ENCODE measurements around the gene ASH1L. TPM values are rescaled to one million over a fixed set of nuclear protein-coding genes. Genes with fewer than 3 reads are reported as not detected.
"Not testable (repeated sequence)": the region's sequence is repeated elsewhere in the genome, so short reads cannot be mapped to it uniquely, and the experiment has no call there.

Gene ASH1L
- total RNA-seq, 2 experiments from 2014 or later: 28.1 to 31.4 TPM

DNA sequence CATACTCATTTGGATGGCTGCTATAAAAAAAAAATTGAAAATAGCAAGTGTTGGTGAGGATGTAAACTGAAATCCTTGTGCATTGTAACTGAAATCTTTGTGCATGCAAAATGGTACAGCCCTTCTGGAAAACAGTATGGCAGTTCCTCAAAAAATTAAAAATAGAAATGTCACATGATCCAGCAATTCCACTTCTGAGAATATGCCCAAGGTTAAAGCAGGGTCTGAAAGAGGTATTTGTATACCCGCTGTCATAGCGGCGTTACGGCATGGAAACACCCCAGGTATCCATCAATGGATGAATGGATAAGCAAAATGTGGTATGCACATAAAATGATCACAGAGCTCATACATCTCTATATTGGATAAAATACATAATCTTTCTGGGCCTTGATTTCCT lies 125.2 kb downstream of the ASH1L start:
- H3K4me1 Mint-ChIP-seq: peaks cover 4% of the 10 kb centered on the region
- no peaks in the 10 kb centered on the region for H3K27me3 Mint-ChIP-seq
- no peak for DNase-seq
- ATAC-seq: no peak
- no peak overlapping the region for H3K27ac Mint-ChIP-seq
- no peaks in the 10 kb centered on the region for H3K9me3 Mint-ChIP-seq (ENCODE audit: low read depth)
- intact Hi-C loops (cut with DNase I, micrococcal nuclease): no loop called here
- ChIA-PET POLR2A (no interaction called here), CTCF (interaction anchor here (0.6 kb wide), 1 partner anchor 227 kb away, joined by 3 read pairs; no protein-coding TSS in a partner anchor)
- peaks cover 13% of the 10 kb centered on the region for H3K36me3 Mint-ChIP-seq (ENCODE audit: low read depth)
- no peak overlapping the region for H3K4me3 Mint-ChIP-seq

DNA sequence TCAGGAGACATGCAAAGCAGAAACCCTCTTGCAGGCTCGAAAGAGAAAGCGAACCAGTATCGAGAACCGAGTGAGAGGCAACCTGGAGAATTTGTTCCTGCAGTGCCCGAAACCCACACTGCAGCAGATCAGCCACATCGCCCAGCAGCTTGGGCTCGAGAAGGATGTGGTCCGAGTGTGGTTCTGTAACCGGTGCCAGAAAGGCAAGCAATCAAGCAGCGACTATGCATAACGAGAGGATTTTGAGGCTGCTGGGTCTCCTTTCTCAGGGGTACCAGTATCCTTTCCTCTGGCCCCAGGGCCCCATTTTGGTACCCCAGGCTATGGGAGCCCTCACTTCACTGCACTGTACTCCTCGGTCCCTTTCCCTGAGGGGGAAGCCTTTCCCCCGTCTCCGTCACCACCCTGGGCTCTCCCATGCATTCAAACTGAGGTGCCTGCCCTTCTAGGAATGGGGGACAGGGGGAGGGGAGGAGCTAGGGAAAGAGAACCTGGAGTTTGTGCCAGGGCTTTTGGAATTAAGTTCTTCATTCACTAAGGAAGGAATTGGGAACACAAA lies 128.7 kb downstream of the ASH1L start:
- H3K4me3 Mint-ChIP-seq; ATAC-seq; intact Hi-C loops (cut with DNase I, micrococcal nuclease); H3K27me3 Mint-ChIP-seq; DNase-seq; H3K4me1 Mint-ChIP-seq; CTCF ChIA-PET; POLR2A ChIA-PET; H3K27ac Mint-ChIP-seq; H3K9me3 Mint-ChIP-seq (ENCODE audit: low read depth): not testable (repeated sequence)
- H3K36me3 Mint-ChIP-seq (ENCODE audit: low read depth): peaks cover 18% of the 10 kb centered on the region

DNA sequence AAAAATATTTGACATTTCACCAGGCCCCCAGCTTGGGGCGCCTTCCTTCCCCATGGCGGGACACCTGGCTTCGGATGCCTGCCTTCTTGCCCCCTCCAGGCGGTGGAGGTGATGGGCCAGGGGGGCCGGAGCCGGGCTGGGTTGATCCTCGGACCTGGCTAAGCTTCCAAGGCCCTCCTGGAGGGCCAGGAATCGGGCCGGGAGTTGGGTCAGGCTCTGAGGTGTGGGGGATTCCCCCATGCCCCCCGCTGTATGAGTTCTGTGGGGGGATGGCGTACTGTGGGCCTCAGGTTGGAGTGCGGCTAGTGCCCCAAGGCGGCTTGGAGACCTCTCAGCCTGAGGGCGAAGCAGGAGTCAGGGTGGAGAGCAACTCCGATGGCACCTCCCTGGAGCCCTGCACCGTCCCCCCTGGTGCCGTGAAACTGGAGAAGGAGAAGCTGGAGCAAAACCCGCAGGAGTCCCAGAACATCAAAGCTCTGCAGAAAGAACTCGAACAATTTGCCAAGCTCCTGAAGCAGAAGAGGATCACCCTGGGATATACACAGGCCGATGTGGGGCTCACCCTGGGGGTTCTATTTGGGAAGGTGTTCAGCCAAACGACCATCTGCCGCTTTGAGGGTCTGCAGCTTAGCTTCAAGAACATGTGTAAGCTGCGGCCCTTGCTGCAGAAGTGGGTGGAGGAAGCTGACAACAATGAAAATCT lies 129.3 kb downstream of the ASH1L start:
- ATAC-seq; POLR2A ChIA-PET; H3K9me3 Mint-ChIP-seq (ENCODE audit: low read depth); H3K4me1 Mint-ChIP-seq; intact Hi-C loops (cut with DNase I, micrococcal nuclease); H3K27me3 Mint-ChIP-seq; H3K4me3 Mint-ChIP-seq; DNase-seq; H3K27ac Mint-ChIP-seq: not testable (repeated sequence)
- H3K36me3 Mint-ChIP-seq (ENCODE audit: low read depth): peaks cover 17% of the 10 kb centered on the region
- CTCF ChIA-PET: interaction anchor here (0.5 to 0.6 kb wide), 2 partner anchors 232 to 1249 kb away, joined by 3 to 4 read pairs; no protein-coding TSS in a partner anchor

DNA sequence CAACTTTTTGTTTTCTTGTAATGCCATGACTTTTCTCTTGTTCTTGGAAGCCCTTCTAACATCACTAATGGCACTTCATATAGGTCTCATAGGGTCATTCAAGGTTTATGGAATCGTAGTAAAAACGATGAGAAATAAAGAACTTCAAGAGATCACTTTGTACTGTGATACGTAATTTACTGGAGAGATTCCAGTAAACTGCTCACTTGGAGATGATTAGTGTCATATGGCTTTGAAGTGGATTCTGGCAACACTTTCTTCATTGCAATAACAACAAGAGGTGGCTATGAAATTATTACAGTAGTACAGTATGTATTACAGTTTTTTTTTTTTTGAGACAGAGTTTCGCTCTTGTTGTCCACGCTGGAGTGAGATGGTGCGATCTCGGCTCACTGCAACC lies 138.5 kb downstream of the ASH1L start:
- CTCF ChIA-PET: no interaction called here
- intact Hi-C loops (cut with DNase I, micrococcal nuclease): no loop called here
- Mint-ChIP-seq H3K9me3 (ENCODE audit: low read depth) (no peaks in the 10 kb centered on the region), H3K27me3 (no peaks in the 10 kb centered on the region), H3K4me3 (no peak overlapping the region), H3K36me3 (ENCODE audit: low read depth) (peaks cover 5% of the 10 kb centered on the region), H3K27ac (no peak overlapping the region), H3K4me1 (peaks cover 6% of the 10 kb centered on the region)
- POLR2A ChIA-PET: no interaction called here
- ATAC-seq (no peak), DNase-seq (no peak)

DNA sequence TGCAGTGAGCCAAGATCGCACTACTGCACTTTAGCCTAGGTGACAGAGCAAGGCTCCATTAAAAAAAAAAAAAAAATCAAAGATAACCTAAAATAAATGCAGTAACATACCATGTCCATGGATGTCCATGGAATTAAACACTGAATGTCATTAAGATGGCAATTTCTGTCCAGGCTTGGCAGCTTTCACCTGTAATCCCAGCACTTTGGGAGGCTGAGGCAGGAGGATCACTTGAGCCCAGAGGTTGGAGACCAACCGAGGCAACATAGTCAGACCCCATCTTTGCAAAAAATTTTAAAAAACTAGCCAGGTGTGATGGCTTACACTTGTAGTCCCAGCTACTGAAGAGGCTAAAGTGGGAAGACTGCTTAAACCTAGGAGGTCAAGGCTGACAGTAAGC lies 141.8 kb downstream of the ASH1L start:
- Mint-ChIP-seq H3K36me3 (ENCODE audit: low read depth) (no peaks in the 10 kb centered on the region), H3K4me3 (no peak overlapping the region), H3K27me3 (no peaks in the 10 kb centered on the region), H3K27ac (no peak overlapping the region), H3K9me3 (ENCODE audit: low read depth) (no peaks in the 10 kb centered on the region), H3K4me1 (peaks cover 6% of the 10 kb centered on the region)
- intact Hi-C loops (cut with DNase I, micrococcal nuclease): no loop called here
- POLR2A ChIA-PET: no interaction called here
- CTCF ChIA-PET: no interaction called here
- DNase-seq (no peak), ATAC-seq (no peak)

DNA sequence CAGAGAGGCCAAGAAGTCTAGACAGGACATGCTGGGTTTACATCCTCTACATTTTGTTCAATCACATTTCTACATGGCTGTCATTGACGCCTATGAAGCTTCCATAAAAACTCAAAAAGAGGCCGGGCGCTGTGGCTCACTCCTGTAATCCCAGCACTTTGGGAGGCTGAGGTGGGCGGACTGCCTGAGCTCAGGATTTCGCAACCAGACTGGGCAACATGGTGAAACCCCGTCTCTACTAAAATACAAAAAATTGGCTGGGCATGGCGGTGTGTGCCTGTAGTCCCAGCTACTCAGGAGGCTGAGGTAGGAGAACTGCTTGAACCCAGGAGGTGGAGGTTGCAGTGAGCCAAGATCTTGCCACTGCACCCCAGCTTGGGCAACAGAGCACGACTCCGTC lies 150.8 kb downstream of the ASH1L start:
- H3K27me3 Mint-ChIP-seq; CTCF ChIA-PET; H3K4me1 Mint-ChIP-seq; POLR2A ChIA-PET; ATAC-seq; DNase-seq; H3K27ac Mint-ChIP-seq; H3K4me3 Mint-ChIP-seq; intact Hi-C loops (cut with DNase I, micrococcal nuclease); H3K9me3 Mint-ChIP-seq (ENCODE audit: low read depth): not testable (repeated sequence)
- peaks cover 15% of the 10 kb centered on the region for H3K36me3 Mint-ChIP-seq (ENCODE audit: low read depth)

DNA sequence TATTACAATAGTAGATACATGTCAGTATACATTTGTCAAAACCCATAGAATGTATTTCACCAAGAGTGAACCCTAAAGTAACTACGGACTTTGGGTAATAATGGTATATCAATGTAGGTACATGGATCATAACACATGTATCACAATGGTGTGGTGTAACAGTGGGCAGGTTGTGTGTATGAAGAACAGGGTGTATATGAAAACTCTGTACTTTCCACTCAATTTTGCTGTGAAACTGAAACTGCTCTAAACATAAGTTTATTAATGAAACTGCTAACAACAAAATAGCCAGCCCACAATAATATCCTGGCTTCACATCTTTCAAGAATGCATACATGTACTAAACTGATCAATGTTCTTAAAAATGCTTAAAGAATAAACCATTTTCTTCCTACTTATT lies 151.7 kb downstream of the ASH1L start:
- H3K27me3 Mint-ChIP-seq: no peaks in the 10 kb centered on the region
- no peak overlapping the region for H3K4me3 Mint-ChIP-seq
- no peaks in the 10 kb centered on the region for H3K4me1 Mint-ChIP-seq
- H3K27ac Mint-ChIP-seq: peak overlapping the region; percentile 47
- H3K36me3 Mint-ChIP-seq (ENCODE audit: low read depth): peaks cover 15% of the 10 kb centered on the region
- intact Hi-C loops (cut with DNase I, micrococcal nuclease): no loop called here
- ChIA-PET CTCF (no interaction called here), POLR2A (no interaction called here)
- ATAC-seq (no peak), DNase-seq (no peak)
- no peaks in the 10 kb centered on the region for H3K9me3 Mint-ChIP-seq (ENCODE audit: low read depth)

DNA sequence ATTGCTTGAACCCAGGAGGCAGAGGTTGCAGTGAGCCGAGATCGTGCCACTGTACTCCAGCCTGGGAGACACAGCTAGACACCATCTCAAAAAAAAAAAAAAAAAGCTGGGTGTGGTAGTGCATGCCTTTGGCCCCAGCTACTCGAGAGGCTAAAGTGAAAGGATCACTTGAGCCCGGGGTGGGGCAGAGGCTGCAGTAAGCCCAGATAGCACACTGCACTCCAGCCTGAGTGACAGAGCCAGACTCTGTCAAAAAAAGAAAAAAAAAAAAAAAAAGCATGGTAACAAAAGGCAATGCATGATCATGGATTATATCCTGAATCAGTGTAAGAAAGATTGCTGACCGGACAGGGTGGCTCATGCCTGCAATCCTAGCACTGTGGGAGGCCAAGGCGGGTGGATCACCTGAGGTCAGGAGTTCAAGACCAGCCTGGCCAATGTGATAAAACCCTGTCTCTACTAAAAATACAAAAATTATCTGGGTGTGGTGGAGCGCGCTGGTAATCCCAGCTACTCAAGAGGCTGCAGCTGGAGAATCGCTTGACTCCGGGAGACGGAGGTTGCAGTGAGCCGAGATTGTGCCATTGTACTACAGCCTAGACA lies 165.6 kb downstream of the ASH1L start:
- Mint-ChIP-seq H3K9me3 (ENCODE audit: low read depth) (no peaks in the 10 kb centered on the region), H3K36me3 (ENCODE audit: low read depth) (peaks cover 40% of the 10 kb centered on the region), H3K4me3 (no peak overlapping the region), H3K4me1 (no peaks in the 10 kb centered on the region), H3K27ac (no peak overlapping the region), H3K27me3 (no peaks in the 10 kb centered on the region)
- POLR2A ChIA-PET: no interaction called here
- CTCF ChIA-PET: no interaction called here
- ATAC-seq: no peak
- intact Hi-C loops (cut with DNase I, micrococcal nuclease): no loop called here
- DNase-seq: no peak

DNA sequence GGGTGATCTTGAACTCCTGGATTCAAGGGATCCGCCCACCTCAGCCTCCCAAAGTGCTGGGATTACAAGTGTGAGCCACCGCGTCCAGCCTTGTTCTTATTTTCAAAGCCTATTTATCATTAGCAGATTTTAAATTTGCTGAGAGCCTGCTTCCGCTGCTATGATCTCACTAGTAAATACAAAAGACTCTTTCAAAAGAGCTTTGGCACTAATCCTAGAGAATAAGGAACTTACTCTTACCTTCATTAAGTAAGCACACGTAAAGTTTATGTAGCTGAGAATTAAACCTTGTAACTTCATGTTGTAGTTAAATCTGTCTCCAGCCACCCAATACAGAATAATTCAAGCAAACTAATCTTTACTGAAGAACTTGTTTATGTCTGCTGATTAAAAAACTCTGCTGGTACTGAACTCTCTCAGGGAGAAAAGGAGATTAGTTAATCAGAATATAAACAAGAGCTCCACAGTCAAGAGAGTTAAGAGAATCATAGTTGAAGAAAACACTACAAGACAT lies 169.6 kb downstream of the ASH1L start:
- ChIA-PET POLR2A (no interaction called here), CTCF (interaction anchor here (0.8 kb wide), 1 partner anchor 15 kb away, joined by 3 read pairs; no protein-coding TSS in a partner anchor)
- H3K36me3 Mint-ChIP-seq (ENCODE audit: low read depth): peaks cover 47% of the 10 kb centered on the region
- ATAC-seq (no peak), DNase-seq (no peak)
- intact Hi-C loops (cut with DNase I, micrococcal nuclease): no loop called here
- no peaks in the 10 kb centered on the region for H3K4me1 Mint-ChIP-seq
- no peaks in the 10 kb centered on the region for H3K27me3 Mint-ChIP-seq
- H3K9me3 Mint-ChIP-seq (ENCODE audit: low read depth): no peaks in the 10 kb centered on the region
- H3K4me3 Mint-ChIP-seq: no peak overlapping the region
- no peak overlapping the region for H3K27ac Mint-ChIP-seq

DNA sequence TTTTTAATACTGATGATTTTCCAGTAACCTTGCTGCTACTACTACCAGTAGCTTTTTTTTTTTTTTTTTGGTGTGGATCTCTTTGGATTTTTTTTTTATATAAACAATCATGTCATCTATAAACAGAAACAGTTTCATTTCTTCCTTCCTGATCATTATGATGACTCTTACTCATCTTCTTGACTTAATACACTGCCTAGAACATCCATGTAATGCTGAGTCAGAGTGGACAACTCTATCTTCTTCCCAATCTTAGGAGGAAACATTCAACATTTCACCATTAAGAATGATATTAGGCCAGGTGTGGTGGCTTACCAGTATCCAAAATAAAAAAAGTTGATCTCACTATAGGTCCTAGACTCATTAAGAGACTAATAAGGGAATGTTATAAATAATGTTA lies 172.8 kb downstream of the ASH1L start:
- ChIA-PET CTCF (no interaction called here), POLR2A (no interaction called here)
- no peaks in the 10 kb centered on the region for H3K4me1 Mint-ChIP-seq
- intact Hi-C loops (cut with DNase I, micrococcal nuclease): no loop called here
- H3K27me3 Mint-ChIP-seq: no peaks in the 10 kb centered on the region
- DNase-seq (no peak), ATAC-seq (no peak)
- H3K36me3 Mint-ChIP-seq (ENCODE audit: low read depth): peaks cover 51% of the 10 kb centered on the region
- no peaks in the 10 kb centered on the region for H3K9me3 Mint-ChIP-seq (ENCODE audit: low read depth)
- no peak overlapping the region for H3K4me3 Mint-ChIP-seq
- no peak overlapping the region for H3K27ac Mint-ChIP-seq

DNA sequence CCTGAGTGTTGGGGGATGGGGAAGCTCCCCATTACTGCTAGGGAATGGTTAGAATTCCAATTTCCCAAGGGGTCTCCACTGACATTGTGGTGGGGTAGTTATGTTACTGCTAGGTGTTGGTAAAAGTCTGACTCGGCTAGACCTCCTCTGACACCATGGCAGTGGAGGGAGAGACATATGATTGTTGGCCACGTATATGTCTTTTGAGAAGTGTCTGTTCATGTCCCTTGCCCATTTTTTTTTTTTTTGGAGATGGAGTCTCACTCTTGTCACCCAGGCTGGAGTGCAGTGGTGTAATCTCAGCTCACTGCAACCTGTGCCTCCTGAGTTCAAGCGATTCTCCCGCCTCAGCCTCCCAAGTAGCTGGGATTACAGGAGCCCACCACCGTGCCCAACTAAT lies 176.8 kb downstream of the ASH1L start:
- H3K27ac Mint-ChIP-seq; H3K4me3 Mint-ChIP-seq; intact Hi-C loops (cut with DNase I, micrococcal nuclease); H3K4me1 Mint-ChIP-seq; ATAC-seq; H3K27me3 Mint-ChIP-seq; POLR2A ChIA-PET; DNase-seq; H3K9me3 Mint-ChIP-seq (ENCODE audit: low read depth): not testable (repeated sequence)
- CTCF ChIA-PET: interaction anchor here (1.1 kb wide), 1 partner anchor 135 kb away, joined by 3 read pairs; no protein-coding TSS in a partner anchor
- peaks cover 43% of the 10 kb centered on the region for H3K36me3 Mint-ChIP-seq (ENCODE audit: low read depth)

DNA sequence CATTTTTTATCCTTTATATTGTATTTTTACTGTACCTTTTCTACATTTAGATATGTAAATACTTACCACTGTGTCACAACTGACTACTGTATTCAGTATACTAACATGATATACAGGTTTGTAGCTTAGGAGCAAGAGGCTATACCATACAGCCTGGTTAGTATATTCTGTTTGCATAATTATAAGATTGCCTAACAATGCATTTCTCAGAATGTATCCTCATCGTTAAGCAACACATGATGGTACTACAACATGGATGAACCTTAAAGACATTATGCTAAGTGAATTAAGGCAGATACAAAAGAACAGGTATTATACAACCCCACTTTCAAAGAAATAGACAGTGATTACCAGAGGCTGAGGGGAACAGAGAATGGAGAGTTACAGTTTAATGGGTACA lies 179.2 kb downstream of the ASH1L start:
- Mint-ChIP-seq H3K36me3 (ENCODE audit: low read depth) (peaks cover 41% of the 10 kb centered on the region), H3K4me3 (no peak overlapping the region), H3K4me1 (peaks cover 4% of the 10 kb centered on the region), H3K9me3 (ENCODE audit: low read depth) (no peaks in the 10 kb centered on the region), H3K27me3 (no peaks in the 10 kb centered on the region), H3K27ac (no peak overlapping the region)
- ATAC-seq: no peak
- POLR2A ChIA-PET: no interaction called here
- intact Hi-C loops (cut with DNase I, micrococcal nuclease): no loop called here
- CTCF ChIA-PET: interaction anchor here (1.0 kb wide), 1 partner anchor 106 kb away, joined by 3 read pairs; the partner anchor contains the start of gene HCN3
- no peak for DNase-seq

Data from activated CD4-positive, alpha-beta T cell treated with anti-CD3 and anti-CD28 coated beads for 36 hours (primary cell).